Activated T-cell treated with anti-CD3 and anti-CD28 coated beads for 1 hour (primary cell): Measurements from ENCODE around the gene IL19.

Experiments used
- DNase-seq: peaks from one replicate; pipeline ENCODE4 v3.0.0-alpha.2; 2020; ENCODE audit warnings: low read depth

Gene IL19

GRCh38 chr1:206863266-206863665 is 92.7 kb downstream of the IL19 start:
- DNase-seq, result no peak

GRCh38 chr1:206864939-206865671 is 94.5 kb downstream of the IL19 start, which contains the start of gene IL20:
TSS of gene IL20 (plus strand) at chr1:206865623. CDS start at chr1:206865853, 230 bp downstream.
- peak; percentile 93 for DNase-seq

- DNase-seq, result no peak
Observed at GRCh38 chr1:206866062-206866461, 95.5 kb downstream of the IL19 start.

- no peak for DNase-seq
Observed at GRCh38 chr1:206867239-206867638, 96.7 kb downstream of the IL19 start.

GRCh38 chr1:206867716-206868115 is 97.1 kb downstream of the IL19 start:
- no peak for DNase-seq

GRCh38 chr1:206868264-206868663 is 97.7 kb downstream of the IL19 start:
- DNase-seq, result no peak

GRCh38 chr1:206872139-206872538 is 101.6 kb downstream of the IL19 start:
- no peak for DNase-seq

- DNase-seq, result no peak
Observed at GRCh38 chr1:206873603-206874188, 103.1 kb downstream of the IL19 start.

GRCh38 chr1:206875752-206876377 is 105.3 kb downstream of the IL19 start:
- DNase-seq, result no peak

- no peak for DNase-seq
Observed at GRCh38 chr1:206878456-206878855, 107.9 kb downstream of the IL19 start.

- DNase-seq, result no peak
Observed at GRCh38 chr1:206880314-206880713, 109.7 kb downstream of the IL19 start.

- no peak for DNase-seq
Observed at GRCh38 chr1:206882555-206882954, 112.0 kb downstream of the IL19 start.

- no peak for DNase-seq
Observed at GRCh38 chr1:206883160-206883559, 112.6 kb downstream of the IL19 start.

GRCh38 chr1:206883876-206884275 is 113.3 kb downstream of the IL19 start:
- no peak for DNase-seq

- DNase-seq, result no peak
Observed at GRCh38 chr1:206885341-206886060, 114.9 kb downstream of the IL19 start.

GRCh38 chr1:206886831-206887230 is 116.3 kb downstream of the IL19 start:
- DNase-seq, result no peak

- DNase-seq, result no peak
Observed at GRCh38 chr1:206887701-206888100, 117.1 kb downstream of the IL19 start.

- no peak for DNase-seq
Observed at GRCh38 chr1:206890125-206891060, 119.8 kb downstream of the IL19 start.

GRCh38 chr1:206891412-206891811 is 120.8 kb downstream of the IL19 start:
- no peak for DNase-seq
